ENCODE data around the gene TMEM109. TPM values are rescaled to one million over a fixed set of nuclear protein-coding genes. Genes with fewer than 3 reads are reported as not detected.

Gene TMEM109
- total and polyA plus RNA-seq, 2 experiments from 2014 or later: 17.4 to 17.7 TPM

GRCh38 chr11:60868682-60869450 lies 45.1 kb upstream of the TMEM109 start:
- H3K27ac Mint-ChIP-seq: no peak overlapping the region
- Histone ChIP-seq H4K20me1 (replicated peaks; ENCODE audit: insufficient read depth) (no peaks in the 10 kb centered on the region), H3K9me2 (ENCODE audit: insufficient read depth) (no peaks in the 10 kb centered on the region), H3K4me1 (ENCODE audit: insufficient read depth) (no peaks in the 10 kb centered on the region), H3K27me3 (ENCODE audit: insufficient read depth) (no peaks in the 10 kb centered on the region), H3F3A (replicated peaks; ENCODE audit: low read depth) (no peaks in the 10 kb centered on the region), H2AFZ (no peak overlapping the region), H3K79me2 (replicated peaks; ENCODE audit: insufficient read depth) (no peaks in the 10 kb centered on the region), H3K36me3 (ENCODE audit: insufficient read depth) (no peaks in the 10 kb centered on the region), H3K4me3 (no peak overlapping the region), H3K4me2 (no peak overlapping the region), H3K27ac (ENCODE audit: low read depth) (no peak overlapping the region)
- peaks cover 4% of the 10 kb centered on the region for H3K27me3 Mint-ChIP-seq (ENCODE audit: insufficient read depth, low read depth, poor library complexity)
- peaks cover 6% of the 10 kb centered on the region; the same call in 2 of the 3 replicates for H3K4me1 Mint-ChIP-seq
- H3K36me3 Mint-ChIP-seq (ENCODE audit: low read depth): no peaks in the 10 kb centered on the region
- ATAC-seq: no peak
- no peak overlapping the region for H3K4me3 Mint-ChIP-seq
- no peak for TF ChIP-seq ZNF462 (CRISPR knock-in tag; IDR thresholded peaks at IDR 0.05)
- TF ChIP-seq ETS1 (IDR thresholded peaks at IDR 0.05): no peak
- no peak for TF ChIP-seq CREB1 (CRISPR knock-in tag; IDR thresholded peaks at IDR 0.05; ENCODE audit: low read depth)
- TF ChIP-seq JUNB (IDR thresholded peaks at IDR 0.05; ENCODE audit: unreplicated experiment): no peak
- no peaks in the 10 kb centered on the region; the same call in 2 of the 3 replicates for H3K9me3 Mint-ChIP-seq
- no peak for DNase-seq (ENCODE audit: low spot score)

All from GM23338 (cell line).